NCI-H1092 treated with DMSO at 0.1 percent for 48 hours (cell line): ENCODE data around the gene TBC1D22A.

Experiments
- DNase-seq: peaks from one replicate; lab custom pipeline; 2025; lab: John Stamatoyannopoulos, UW

Gene TBC1D22A

DNA sequence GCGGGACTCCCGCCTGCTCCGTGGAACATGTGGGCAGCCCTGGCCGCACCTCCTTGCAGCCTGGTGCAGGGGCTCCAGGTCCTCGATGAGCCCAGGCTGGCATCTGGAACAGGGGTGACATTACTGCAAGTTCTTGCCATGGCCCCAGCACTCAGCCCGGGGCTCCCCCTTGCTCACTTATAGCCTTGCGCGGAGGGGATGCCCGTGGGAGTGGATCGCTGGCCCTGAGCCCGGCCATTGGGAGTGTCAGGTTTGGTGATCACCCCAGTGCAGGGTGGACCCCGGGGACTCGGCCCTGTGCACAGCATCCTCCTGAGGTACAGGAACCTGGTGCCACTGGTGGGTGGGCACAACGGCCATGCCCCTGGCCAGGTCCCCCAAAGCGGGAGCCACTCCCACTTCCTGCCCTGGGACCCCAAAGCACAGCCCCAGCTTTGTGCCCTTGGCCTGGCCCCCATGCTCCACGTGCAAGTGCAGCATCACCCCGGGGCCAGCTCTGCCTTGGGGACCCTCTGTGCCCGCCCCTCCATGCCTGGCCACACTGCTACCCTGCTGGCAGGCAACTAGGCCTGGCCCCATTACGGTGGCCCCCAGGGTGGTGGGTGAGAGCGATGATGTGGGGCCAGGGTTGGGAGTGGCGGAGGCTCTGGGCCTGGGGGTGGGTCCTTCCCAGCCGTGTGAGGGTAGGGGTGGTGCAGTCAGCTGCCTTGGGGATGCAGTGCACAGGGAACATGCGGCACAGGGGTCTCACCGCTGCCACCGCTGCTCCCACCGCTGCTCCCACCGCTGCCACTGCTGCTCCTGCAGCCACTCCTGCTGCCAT, 439.8 kb downstream of the TBC1D22A start:
- no peak for DNase-seq

DNA sequence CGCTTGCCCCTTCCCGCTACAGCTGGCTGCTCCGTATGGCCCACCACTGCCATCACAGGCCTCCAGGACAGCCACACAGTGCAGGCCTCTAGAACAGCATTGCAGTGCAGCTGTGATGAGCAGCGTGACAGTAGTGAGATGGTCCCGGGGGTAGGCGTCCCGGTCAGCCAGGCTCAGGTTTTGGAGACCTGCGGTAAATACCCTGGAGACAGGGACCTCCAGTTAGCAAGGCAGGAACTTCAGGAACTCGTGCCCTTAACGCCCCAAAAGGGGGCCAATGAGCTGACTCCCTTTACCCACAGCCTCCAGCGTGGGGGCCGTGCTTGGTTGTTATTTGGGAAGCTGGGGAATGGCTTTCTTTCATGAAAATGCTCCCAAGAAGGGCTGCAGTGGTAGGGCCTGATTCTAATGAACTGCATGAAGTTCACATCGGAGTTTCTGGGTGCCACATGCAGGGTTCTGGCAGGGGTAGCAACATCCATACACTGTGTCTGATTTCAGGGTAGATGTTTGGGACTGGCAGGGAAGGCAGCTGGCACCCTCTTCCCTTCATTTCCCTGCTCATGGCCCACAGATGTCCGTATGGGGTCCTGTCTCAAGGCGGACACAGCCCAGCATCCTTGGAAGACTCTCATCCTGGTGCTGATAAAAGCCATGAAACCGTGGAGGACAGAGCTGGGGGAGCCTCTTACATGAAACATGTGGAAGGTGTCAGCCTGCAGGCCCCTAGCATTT, 440.5 kb downstream of the TBC1D22A start:
- DNase-seq: no peak

DNA sequence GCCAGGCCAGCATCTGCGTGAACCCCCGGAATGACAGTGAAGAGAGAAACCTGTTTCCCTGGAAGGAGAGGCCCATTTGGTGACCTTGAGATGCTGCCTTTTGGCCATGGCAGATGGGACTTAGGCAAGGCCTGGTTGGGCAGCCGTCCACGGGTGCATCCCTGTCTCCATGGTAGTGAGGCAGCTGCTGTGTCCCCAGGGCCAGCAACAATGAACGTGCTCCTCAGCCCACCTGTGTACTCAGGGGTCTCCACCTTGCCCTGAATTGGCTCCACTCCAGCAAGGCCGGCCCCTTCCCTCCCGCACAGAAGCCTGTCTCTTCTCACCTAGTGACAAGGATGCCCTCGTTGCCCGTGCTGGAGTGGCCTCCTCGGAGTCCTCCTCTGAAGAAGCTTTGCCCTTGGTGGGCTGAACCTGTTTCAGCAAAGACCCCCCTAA, 441.1 kb downstream of the TBC1D22A start:
- no peak for DNase-seq

DNA sequence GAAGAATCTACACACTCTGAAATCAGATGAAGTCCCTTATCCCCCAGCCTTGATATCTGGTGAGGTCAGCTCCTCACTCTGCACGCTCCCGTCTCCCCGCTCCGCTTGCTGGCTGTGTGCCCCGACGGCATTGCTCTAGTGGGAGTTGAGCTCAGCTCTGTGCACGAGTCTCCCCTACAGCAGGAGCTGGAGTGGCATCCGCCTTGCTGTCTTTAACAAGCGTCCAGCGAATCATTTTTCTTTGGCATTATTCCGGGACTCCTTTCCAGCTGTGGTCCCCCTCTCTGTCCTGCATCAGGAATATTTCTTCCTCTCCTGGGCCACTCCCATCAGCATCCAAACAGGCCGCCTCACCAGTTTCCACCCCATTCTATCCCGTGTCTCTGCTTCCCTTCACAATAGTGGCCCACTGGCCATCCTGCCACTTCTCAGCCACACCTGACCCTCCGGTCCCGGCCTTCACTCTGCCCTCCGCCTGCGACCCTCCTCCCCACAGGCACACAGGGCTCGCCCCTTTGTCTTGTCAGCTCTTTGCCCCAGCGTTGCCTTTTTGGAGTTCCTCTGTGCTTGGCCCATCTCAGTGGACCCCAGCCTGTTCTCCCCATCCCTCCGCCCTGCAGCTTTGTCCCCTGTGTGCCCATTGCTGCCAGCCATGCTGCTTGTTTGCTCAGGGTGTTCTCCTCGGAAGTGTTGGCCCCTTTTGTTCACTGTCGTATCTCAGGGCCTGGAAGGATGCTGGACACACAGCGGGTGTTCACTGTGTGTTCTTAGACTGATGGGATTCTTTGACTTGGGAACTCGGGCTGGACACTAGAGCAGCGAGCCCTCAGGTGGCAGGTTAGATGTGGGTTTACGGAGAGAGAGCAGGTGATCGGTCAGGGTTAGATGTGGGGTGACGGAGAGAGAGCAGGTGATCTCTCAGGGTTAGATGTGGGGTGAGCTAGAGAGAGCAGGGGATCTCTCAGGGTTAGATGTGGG, 441.8 kb downstream of the TBC1D22A start:
- no peak for DNase-seq

DNA sequence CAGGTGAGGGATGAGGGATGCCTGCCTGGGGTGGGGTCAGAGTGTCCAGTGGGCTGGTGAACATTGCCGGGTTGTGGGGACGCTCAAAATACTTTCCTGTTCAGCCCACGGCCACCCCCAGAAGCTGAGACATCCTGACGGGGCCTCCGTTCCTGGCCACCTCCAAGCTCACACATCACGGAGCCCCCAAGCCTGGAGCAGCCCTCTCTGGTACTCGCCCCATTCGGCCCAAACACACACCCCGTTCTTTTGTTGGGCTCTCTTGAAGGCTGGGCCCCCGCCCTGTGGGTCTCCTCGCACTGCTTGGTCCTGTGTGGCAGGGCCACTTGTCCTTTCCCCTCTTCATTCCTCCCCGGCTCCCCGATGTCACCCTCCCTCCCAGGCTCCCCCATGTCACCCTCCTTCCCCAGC, 442.6 kb downstream of the TBC1D22A start:
- no peak for DNase-seq

DNA sequence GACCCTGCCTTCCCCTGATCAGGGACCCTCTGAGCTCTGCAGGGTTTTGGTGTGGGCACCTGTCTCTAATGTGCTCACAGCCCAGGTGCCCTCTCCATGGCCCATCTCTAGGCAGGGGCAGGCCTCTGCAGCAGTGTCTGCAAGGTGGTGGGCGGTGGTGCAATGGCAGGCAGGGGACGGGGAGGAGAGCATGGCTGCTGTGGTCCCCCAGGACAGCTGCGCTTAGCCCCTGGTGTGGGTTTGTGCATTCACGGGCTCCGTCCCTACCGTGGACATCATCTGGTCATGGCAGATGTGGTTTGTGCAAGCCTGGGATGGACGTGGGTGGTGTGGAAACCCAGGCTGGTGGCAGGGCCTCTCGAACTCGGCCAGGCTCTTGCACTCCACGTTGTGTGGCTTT, 443.1 kb downstream of the TBC1D22A start:
- DNase-seq: no peak

DNA sequence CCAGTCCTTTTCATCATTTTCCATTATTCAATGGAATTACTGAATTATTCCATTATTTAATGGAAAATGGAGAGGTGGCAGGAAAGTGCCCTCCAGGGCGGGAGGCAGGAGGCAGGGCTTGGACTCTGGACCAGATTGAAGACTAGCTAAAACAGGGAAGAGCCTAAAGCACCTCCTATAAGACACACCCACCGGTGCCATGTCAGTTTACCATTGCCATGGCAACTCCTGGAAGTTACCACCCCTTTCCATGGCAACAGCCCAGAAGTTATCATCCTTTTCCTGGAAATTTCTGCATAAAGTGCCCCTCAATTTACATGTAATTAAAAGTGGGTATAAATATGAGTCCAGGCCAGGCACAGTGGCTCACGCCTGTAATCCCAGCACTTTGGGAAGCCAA, 443.7 kb downstream of the TBC1D22A start:
- no peak for DNase-seq

DNA sequence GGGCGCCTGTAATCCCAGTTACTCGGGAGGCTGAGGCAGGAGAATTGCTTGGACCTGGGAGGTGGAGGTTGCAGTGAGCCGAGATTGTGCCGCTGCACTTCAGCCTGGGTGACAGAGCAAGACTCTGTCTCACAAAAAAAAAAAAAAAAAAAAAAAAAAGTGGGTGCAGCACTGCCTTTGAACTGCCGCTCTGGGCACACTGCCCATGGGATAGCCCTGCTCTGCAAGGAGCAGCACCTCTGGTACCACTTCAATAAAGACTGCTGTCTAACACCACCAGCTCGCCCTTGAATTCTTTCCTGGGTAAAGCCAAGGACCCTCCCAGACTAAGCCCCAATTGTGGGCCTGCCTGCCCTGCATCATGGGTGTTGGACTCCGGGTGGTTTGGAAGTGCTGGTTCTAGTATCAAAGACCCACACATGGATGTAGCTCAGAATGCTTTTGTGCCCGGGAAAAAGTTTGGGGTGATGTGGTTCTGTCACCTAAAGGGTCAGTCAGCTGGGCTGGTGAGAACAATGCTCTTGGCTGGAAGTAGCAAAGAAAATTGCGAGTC, 444.3 kb downstream of the TBC1D22A start:
- no peak for DNase-seq

DNA sequence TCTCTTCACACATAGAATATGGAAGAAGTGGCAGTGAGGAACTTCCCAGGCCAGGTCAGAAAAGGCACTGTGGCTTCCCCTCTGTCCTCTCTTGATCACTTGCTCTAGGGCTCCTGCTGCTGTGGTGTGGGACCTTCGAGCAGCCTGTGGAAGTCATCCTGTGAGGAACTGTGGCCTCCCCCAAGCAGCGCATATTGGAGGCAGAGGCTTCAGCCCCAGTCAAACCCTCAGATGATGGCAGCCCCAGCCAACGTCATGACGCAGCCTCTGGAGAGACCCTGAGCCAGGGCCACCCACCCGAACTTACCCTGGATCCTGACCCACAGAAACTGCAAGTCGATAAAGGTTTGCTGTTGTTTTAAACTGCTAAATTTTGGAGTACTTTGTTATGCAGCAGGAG, 444.9 kb downstream of the TBC1D22A start:
- DNase-seq: no peak

DNA sequence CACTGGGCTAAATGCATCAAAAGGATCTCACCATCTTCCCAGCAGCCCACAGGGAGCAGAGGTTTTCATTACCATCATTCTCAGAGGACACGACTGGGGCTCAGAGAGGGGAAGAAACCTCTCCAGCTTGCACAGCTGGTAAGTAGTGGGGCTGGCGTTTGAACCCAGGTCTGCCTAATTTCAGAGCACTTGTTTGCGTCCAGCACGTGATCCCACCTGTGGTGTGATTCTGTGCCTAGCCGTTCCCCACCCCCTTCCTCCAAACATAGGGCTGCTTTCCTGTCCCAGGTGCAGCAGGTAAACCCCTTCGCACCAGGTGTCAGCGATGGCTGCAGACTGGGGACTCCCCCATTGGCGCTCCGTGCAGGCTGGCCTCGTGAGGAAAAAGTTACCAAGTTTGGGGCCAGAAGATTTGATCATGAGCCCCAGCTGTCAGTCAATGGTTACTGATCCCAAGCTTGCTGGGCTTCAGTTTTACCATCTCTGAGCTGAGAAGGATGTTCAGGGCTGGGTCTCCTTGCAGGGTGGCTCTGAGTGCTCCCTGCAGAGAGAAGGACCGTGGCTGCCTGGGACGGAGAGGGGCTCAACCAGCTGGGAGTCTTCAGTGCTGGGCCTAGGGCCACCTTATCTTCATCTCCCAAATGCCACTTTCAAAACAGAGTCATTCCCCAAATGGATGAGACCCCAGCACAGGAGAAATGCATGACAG, 445.6 kb downstream of the TBC1D22A start:
- DNase-seq: no peak

DNA sequence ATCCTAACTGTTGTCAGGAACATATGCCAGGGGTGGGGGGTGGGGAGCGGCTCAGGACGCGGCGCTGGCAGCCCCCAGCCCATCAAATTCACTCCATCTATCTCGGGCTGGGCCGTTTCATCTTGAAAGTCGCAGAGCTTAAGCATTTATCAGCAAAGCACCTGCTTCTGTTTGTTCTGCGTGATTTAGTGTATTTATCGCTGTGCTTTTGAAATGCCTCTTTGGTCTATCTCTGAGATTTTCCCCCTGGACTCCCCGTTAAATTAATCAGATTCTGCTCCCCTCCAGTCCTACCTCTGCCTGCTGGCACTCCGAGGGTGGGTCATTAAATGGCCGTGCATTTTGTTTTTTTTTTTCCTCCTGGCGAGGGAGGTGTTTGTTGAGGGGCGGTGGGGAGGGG, 446.2 kb downstream of the TBC1D22A start:
- DNase-seq: no peak

DNA sequence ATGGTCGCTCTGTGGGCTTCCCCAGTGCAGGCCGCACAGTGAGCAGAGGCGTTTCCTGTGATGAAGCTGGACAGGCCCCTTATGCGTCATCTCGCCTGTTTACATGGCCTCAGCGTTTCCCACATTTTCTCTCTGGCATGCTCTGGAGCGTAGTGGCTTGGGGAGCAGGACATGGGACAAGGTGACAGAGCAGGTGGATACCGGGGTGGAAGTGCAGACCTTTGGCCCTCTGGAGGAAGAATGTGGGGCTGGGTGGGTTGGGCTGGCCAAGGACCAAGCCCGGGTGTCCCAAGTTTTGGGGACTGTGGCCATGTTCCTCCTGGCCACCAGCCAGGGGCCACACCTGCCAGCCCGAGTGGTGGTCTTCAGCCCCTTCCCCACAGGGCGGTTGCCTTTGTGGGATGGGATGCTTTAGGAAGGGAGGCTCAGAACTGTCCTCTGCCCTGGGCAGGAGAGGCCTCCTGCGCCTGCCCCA, 446.6 kb downstream of the TBC1D22A start:
- no peak for DNase-seq

DNA sequence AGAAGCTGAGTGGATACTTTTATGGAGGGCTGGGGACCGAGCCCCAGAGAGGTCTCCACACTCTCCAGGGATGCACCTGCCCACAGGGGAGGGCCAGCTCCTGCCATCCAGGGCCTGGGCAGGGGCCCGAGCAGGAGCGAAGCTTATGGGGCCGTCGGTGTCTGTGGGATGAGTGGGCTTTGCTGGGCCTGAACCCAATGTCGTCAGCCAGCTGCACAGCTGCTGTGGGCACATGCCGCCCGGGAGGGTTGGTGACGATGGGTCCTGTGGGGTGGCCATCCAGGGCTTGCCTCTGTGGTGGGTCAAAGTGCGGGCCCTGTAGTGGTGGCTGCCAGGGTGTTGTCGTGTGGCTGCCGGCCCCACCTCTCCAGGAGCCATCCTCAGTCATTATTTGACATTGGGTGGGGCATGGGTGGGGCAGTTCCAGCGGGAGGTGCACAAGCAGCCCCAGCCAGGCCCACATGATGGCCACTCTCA, 447.1 kb downstream of the TBC1D22A start:
- no peak for DNase-seq

DNA sequence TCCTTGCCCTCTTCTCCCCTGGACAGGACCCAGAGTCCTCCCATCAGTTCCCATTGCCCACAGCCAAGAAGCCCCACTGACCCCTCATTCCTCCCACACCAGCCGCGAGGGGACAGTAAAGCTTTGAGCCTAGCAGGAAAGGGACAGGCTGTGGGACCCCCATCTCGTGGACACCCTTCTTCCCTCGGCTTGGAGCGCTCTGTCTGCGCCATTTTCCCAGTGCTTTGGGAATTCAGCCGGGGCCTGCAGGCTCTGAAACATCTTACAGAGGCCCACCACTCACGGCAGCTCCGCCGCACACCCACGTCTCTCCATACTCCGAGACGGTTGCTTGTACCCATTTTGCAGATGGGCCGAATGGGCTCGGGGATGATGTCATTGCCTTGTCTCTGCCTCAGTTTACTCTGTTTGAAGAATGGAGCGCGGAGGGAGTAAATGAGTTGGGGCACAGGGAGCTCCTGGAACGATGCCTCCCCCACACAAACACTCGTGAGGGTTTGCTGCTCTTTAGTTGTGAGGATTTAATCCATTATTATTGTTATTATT, 447.7 kb downstream of the TBC1D22A start:
- no peak for DNase-seq

DNA sequence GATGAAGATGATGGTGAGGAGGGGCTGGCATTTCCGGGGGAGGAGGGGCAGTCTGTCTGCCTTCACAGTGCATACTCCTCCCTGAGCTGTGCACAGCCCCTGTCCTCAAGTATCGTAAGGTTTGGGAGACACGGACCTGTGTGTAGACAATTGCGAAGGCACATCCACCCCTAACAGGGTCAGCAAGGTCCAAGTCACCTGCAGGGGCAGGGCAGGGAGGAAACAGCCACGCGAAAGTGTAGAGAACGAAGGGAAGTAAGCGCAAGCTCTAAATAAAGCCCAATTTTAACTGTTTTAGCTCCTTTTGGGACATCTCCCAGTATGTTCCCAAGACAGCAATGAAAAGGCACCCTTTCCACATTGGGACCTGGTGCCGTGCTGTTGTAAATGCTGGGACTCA, 448.2 kb downstream of the TBC1D22A start:
- no peak for DNase-seq

DNA sequence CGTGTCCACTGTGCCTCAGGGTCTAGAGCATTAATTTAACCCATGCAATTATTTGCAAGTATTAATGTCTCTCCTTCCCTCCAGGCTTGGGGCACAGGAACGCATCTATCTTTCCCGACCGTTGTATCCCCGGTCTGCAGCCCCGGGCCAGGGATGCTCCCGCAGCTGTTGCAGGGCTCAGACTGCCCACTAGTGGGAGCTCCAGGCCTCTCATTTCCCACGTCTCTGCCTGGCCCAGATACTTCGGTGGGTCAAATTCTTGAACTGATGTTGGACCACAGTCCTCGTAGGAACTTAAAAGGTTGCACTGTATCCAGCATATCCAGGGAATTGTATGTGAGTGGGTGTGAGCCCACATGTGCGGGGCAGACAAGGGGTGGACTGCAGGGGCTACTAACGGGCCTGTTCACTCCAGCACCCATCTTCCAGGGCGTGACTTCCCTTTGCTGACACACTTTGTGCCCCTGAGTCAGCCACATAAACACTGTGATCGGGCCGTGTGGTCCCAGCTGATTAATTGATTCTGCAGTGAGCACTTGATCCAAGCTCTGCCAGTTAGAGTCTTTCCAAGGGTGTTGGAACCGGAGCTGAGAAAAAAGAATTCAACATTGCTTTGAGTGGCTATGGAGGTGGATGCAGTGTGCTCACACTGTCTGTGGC, 451.3 kb downstream of the TBC1D22A start:
- no peak for DNase-seq

DNA sequence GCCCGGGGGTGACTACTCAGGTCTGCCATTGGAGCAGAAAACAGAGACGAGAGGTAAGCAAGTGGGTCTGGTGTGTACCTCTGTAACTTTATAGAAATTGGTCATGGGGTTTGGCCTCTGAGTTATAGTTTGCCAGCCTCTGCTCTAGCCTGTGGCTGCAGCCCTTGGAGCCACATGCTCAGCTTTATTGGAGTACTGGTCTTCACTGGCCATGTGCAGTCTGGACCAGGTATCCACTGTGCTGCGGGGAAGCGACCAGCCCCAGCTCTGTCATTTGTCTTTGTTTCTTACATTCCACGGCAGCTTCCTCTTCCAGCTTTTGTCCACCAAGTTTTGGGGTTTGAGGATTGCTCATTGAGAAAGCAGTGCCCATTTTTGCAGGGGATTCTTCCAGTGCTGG, 453.4 kb downstream of the TBC1D22A start:
- no peak for DNase-seq

DNA sequence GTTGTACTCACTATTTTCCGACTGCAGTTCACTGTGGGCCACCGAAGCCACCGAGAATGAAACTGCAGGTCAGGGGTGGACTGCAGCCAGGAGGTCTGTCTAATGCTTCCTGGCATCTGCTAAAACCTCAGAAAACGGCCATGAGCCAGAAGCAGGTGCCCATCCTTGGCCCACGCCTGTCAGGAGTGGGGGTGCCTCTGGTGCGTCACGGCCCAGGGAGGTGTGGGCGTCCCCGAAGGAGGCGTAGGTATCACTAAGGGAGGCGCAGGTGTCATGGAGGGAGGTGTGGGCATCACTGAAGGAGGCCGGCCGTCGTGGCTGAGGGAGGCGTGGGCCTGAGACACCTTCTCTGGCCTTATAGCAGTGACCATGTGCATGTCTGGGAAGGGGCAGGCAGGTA, 456.2 kb downstream of the TBC1D22A start:
- no peak for DNase-seq

DNA sequence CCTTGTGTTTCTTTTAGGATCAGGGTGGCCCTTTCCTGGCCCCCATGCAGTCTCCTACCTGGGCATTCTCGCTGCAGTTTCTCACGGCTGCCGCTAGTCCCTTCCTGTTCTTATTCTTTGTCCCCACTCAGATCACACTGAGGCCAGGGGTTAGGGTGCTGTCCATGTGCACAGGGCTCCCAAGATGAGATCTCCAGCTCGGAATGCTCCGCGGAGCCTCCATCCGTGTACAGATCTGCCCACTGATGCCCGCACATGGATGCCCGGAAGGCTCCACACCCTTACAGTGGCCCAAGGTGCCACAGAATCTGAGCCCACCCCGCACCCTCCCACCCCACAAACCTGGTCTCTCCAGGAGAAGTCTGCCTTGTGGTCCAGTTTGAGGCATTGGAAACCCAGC, 457.3 kb downstream of the TBC1D22A start:
- DNase-seq: no peak

DNA sequence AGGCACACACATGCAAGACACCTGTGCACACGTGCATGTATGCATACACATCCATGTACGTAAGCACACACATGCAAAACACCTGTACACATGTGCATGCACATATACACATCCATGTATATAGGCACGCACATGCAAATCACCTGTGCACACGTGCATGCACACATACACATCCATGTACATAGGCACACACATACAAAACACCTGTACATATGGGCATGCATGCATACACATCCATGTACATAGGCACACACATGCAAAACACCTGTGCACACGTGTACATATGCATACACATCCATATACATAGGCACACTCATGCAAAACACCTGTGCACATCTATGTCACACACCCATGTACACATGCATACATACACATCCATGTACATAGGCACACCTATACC, 458.3 kb downstream of the TBC1D22A start:
- DNase-seq: no peak
